Muscle of back (tissue), 13 donors: ENCODE data around the gene B4GALT4. TPM values are rescaled to one million over a fixed set of nuclear protein-coding genes. Genes with fewer than 3 reads are reported as not detected.
A peak's percentile ranks its signal among the peaks of the same experiment; 100 is the strongest.
"Not testable (repeated sequence)": the region's sequence is repeated elsewhere in the genome, so short reads cannot be mapped to it uniquely, and the experiment has no call there.

Experiments
- DNase-seq, 3 donors: peaks; one replicate each; pipeline versions ENCODE4 v3.0.0 to v3.0.0-alpha.2; 2013
- long read RNA-seq, 9 donors: transcript quantifications; one replicate each; lab custom pipeline, GENCODE V29; 2026
- polyA plus RNA-seq, 10 donors: library from polyadenylated mRNA; unstranded; fragments of 120-200 nt; gene quantifications; one replicate each; pipeline ENCODE4 v1.2.1, GENCODE V29; 2013; ENCODE audit not compliant: insufficient read length in 10 of 10

Gene B4GALT4, protein sequence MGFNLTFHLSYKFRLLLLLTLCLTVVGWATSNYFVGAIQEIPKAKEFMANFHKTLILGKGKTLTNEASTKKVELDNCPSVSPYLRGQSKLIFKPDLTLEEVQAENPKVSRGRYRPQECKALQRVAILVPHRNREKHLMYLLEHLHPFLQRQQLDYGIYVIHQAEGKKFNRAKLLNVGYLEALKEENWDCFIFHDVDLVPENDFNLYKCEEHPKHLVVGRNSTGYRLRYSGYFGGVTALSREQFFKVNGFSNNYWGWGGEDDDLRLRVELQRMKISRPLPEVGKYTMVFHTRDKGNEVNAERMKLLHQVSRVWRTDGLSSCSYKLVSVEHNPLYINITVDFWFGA
- polyA plus RNA-seq = 10 to 100 TPM; 10.1 to 17.1 (median 11.9) TPM
- long read RNA-seq, donor 1, partial matches to known transcripts = 6 of 8 reads
- long read RNA-seq, donor 1, other reads (novel, unspliced or antisense) = 0 of 8 reads
- long read RNA-seq, donor 2, partial matches to known transcripts = 5 of 9 reads
- long read RNA-seq, donor 2, other reads (novel, unspliced or antisense) = 0 of 9 reads
- long read RNA-seq, donor 3 = 0 reads
- long read RNA-seq, donor 4 = 0 reads
- long read RNA-seq, donor 5, partial matches to known transcripts = 0 of 4 reads
- long read RNA-seq, donor 5, other reads (novel, unspliced or antisense) = 0 of 4 reads
- long read RNA-seq, donor 6, partial matches to known transcripts = 12 of 13 reads
- long read RNA-seq, donor 6, other reads (novel, unspliced or antisense) = 0 of 13 reads
- long read RNA-seq, donor 7, partial matches to known transcripts = 0 of 1 reads
- long read RNA-seq, donor 7, other reads (novel, unspliced or antisense) = 0 of 1 reads
- long read RNA-seq, donor 8, partial matches to known transcripts = 0 of 2 reads
- long read RNA-seq, donor 8, other reads (novel, unspliced or antisense) = 0 of 2 reads
- long read RNA-seq, donor 9 = 0 reads

DNA sequence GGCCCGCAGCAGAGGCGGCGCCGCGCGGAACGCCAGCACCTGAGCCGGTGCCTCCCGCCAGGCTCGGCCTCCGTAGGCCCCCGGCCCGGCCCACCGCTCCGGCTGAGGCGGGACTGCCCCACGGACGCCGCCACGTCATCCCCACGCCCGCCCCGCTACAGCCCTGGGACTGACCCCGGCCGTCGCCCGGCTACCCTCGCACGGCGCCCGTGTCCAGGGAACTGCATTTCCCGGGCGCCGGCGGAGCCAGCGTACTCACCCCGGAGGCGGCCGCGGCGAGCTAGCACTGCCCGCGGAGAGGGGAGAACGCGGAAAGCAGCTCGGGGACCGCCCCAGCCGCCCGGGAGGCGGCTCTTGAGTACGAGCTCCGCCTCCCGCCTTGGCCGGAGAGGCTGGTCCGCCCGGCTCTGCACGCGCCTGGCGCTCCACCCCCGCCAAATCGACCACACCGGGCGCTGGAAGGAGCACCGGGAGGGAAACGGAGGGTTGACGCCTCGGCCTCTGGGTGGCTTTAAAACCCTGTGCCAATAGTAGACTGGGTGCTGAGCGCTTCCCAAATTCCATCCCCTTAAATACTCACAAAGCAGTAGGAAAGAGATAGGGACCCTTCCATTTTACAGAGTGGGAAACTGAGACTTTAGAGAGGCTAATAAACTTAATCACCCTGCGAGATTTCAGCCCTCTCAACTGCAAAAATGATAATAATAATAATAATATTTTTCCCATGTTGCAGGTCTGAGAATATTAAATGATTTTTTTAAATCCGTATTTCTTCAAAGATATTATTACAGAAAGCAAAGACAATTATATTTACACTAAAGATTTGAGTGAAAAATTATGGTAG is at the start of gene B4GALT4:
Gene B4GALT4, minus strand, starts transcription at position 288 of the 844 bp plus-strand sequence. CDS start 10,779 bp downstream, outside the sequence.
- peak; percentile 87 to 97 (median 93) for DNase-seq

DNA sequence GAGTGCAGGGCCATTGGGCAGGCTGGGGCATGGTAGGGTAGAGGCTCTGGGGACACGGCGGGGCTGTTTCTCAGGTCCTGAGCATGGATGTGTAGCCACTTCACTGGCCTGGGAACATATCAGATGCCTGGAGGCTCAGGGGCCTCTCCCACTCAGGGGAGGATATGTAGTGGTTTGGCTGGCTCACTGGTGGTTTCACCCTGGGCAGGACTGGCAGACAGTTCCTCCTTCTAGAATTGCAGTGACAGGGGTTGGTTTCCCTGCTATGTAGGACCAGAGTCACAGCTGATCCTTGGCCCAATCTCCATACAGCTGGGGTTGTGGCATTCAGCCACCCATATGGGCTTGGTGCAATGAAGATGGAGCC is 48.7 kb upstream of the B4GALT4 start:
- DNase-seq = no peak

DNA sequence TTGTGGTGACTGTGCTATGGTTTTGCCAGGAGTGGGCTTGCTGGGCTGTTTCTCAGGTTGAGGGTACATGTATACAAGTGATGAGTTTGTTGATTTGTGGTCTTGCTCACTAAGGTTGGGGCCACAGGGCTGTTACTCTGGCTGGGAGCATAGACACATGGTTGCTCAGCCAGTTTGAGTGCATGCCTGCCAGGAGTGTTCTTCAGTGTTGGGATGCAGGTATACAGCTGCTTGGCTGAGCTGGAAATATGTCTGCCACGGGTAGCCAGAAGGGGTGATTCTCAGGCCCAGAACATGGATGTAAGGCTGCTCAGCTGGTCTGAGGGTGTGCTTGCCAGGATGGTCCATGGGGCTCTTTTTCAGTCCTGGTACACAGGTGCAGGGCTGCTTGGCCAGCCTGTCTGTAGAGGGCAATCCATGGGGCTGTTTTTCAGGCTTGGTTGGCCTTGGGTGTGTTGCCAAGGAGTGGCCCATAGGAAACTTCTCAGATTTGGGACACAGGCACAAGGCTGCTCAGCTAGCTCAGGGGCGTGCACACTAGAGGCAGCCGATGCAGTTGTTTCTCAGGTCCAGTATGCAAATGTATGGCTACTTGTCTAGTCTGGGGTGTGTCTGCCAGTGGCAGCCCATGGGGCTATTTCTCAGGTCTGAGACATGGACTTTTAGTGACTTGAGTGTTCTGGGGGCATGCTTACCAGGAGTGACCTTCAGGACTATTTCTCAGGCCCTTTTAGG is 48.2 kb upstream of the B4GALT4 start:
- DNase-seq = no peak

DNA sequence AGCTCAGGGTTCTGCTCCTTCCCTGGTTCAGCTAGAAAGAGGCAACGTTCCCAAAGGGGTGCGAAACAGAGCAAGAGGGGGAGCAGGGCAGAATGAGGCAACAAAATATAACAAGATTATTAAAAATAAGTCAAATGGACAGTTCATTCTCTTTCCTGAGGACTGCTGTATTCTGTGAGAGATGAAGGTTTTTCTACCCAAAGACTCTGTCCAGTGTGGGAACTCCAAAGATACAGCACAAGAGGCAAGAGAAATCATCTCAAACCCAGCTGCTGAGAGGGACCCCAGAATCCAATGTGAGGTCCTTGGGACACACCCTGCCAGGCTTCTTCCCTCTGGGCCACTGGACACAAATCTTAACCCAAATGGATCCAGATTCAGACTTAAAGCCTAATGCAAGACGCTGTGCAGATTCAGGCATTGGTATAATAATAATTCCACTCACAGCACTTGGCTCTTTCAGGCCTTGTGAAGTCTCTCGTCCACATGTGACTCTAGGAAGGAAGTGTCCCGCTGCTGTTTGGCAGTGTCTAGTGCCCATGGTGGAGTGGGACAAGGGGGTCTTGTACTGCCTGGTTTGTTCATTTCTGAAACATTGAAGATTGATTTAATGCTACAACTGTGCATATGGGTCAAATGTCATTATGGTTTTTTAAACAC is 39.0 kb upstream of the B4GALT4 start:
- DNase-seq = no peak

DNA sequence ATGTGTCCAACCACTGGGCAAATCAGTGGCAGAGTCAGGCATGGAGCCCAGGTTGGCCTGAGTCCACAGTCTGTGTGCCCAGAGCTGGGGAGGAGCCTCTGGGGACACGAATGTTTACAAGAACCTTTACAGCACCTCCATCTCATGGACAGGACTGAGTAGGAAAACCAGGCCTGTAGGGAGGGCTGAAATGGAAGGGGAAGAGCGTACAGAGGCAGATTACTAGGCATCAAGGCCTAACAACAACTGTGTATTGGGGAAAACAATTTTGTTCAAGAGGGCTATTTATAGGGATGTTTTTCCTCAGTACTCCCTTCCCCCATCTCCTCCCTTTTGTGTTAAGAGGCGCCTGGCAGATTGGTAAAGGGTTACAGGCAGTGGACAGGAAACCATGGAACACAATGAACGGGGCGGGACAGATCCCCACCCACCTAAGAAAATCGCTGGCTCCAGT is 38.5 kb upstream of the B4GALT4 start:
- peak in 1 of 3 donors; percentile 35 for DNase-seq

DNA sequence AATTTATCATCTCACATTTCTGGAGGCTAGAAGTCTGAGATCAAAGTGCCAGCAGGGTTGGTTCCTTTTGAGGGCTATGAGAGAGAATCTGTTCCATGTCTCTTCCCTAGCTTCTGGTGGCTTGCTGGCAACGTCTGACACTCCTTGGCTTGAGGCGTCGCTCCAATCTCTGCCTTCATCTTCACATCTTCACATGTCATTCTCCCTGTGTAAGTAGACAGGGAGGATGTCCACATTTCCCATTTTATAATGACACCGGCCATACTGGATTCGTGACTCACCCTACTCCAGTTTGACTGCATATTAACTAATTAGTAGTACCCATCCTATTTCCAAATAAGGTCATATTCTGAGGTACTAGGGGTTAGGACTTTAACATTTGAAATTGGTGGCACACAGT is 36.0 kb upstream of the B4GALT4 start:
- no peak for DNase-seq

DNA sequence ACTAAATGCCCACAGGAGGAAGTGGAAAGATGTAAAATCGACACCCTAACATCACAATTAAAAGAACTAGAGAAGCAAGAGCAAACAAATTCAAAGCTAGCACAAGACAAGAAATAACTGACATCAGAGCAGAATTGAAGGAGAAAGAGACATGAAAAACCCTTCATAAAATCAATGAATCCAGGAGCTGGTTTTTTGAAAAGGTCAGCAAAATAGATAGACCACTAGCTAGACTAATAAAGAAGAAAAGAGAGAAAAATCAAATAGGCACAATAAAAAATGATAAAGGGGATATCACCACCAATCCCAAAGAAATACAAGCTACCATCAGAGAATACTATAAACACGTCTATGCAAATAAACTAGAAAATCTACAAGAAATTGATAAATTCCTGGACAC is 29.5 kb upstream of the B4GALT4 start:
- not testable (repeated sequence) for DNase-seq

DNA sequence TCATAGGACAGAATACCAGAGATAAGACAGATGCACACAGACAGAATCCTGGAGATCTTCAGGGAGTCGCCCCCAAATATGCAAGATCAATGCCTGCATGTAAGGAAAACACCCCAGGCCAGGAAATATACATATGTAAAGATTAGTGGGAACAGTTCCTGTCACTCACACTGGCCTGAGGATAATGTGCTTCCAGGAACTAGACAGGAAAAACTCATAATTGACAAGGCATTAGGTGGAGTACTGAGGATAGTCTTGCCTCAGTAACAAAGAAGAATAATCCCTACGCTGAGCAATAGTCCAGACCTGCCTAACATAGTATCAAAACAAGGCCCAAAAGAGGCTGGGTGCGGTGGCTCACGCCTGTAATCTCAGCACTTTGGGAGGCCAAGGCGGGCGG is 20.4 kb upstream of the B4GALT4 start:
- DNase-seq = no peak

DNA sequence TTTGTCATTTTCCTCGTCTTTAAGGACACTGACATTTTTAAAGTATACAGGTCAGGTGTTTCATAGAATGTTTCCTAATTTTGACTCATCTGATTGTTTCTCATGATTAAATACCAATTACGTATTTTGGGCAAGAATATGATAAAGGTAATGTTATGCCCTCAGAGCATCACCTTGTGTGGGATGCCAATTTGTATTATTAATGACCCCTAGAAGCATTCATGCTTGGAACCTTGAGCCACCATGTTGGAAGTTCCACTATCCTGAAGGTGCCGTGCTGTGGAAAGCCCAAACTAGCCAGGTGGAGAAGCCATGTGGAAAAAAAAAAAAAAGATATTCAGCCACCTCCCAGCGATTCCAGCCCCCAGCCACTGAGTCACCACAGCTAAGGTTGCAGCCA is 19.1 kb upstream of the B4GALT4 start:
- DNase-seq = no peak

DNA sequence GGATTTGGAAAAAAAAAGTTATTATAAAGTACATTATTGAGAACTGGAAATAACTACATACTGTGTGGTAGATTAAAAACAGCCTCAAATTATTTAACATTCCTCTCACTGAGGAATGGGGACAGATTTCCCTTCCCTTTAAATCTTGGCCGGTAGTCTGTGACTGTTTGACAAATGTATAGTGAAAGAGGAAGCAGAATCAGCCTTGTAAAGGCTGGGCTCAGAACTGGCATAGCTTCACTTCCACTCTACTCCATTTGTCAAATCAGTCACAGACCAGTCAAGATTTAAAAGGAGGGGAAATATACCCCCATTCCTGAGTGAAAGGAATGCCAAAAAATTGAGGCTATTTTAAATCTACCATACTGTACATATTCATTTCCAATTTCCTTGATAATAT is 18.2 kb upstream of the B4GALT4 start:
- peak in 1 of 3 donors; percentile 26 for DNase-seq

DNA sequence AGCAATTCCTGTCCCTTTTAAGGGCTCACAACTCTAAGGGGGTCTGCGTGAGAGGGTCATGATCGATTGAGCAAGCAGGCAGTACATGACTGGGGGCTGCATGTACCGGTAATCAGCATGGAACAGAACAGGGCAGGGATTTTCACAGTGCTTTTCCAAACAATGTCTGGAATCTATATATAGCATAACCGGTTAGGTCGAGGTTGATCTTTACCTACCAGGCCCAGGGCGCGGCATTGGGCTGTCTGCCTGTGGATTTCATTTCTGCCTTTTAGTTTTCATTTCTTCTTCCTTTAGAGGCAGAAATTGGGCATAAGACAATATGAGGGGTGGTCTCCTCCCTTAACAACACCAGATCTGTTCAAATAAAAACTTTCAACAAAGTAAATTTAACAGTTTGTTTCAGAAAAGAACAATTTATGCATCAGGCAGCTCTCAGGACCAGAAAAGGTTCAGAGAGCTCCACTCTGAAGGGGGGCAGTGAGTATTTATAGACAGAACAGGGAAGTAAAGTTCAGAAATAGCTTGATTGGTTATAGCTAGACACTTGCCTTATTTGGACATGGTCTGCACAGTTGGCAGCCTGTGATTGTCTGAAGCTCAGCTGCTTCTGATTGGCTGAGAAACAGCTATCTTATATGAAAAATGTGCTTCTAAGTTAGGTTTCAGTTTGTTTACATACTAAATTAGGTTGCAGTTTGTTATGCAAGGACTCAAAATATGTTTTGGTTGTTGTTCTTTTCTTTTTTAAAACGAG is 17.2 kb upstream of the B4GALT4 start:
- peak in 1 of 3 donors; percentile 22 for DNase-seq

DNA sequence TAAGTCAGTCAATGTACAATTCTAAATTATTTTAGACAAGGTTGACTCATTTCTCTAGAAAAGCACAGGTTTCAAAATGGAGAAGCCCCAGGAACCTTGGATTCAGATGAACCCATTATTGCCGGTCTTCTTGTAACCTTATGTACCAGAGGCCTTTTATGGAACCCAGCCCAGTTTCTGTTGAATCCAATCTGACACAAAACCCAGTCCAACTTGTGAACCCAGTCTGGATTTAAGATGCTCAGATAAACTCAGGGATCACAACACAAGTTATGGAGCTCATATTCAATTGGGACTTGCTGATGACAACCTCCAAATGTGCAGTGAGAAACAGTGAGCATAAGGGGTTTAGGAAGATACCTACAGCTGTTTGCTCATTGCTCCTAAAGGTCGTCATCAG is 16.4 kb upstream of the B4GALT4 start:
- no peak for DNase-seq

DNA sequence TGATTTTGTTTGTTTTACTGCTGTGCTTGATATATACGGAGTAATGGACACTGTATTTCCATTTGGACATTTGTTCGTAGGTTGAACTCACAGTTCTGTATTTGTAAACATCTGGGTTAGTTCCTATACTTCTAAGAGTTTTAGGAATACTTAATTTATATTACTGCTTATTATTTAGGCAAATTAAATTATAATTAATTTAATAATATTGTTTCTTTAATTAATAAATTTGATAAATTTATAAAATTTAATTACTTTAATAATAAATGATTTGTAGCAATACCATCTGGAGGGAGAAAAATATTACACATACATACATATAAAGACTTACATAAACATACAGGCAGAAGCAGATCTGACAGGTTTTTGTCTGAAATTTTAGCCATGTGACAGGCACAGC is 14.5 kb upstream of the B4GALT4 start:
- DNase-seq = no peak

DNA sequence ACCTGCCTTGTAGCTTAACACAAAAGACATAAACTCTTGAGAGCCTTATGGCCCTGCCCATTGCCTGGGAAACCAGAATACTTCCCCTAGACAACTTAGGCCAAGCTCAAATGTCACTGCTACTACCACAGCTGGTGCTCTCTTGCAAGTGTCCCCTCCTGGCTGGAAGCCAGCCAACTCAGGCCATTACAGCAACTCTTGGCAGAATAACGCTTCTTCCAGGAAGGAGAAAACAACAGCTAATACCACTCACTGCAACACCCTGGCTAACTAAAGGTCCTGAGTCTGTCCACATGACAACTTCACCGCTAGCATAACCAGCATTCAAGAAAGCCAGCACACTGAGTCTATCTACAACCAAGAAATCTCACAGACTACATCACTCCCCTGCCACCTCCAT is 5.1 kb upstream of the B4GALT4 start:
- DNase-seq = peak in 2 of 3 donors; percentile 30 to 43

DNA sequence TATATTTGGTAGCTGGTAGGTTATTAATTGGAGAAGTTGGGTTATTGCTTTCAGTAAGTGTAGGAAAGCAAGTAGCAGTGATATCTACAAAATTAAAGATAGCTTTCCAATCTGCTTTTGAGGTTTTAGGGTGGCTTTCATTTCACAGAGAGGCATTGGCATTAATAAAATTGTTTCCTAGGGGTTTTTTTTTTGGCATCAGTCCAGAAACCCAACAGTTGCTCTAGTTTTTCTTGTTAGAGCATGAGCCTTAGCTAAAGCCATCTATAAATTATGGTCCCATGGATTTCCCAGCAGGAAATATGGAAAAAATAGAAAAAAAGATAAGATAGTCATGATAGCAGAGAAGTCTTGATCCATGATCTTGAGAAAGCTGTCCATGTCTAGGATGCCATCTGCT is 3.0 kb upstream of the B4GALT4 start:
- no peak for DNase-seq

DNA sequence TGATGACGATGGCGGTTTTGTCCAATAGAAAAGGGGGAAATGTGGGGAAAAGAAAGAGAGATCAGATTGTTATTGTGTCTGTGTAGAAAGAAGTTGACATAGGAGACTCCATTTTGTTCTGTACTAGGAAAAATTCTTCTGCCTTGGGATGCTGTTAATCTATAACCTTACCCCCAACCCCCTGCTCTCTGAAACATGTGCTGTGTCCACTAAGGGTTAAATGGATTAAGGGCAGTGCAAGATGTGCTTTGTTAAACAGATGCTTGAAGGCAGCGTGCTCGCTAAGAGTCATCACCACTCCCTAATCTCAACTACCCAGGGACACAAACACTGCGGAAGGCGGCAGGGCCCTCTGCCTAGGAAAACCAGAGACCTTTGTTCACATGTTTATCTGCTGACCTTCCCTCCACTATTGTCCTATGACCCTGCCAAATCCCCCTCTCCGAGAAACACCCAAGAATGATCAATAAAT is 2.4 kb upstream of the B4GALT4 start:
- DNase-seq = not testable (repeated sequence)

DNA sequence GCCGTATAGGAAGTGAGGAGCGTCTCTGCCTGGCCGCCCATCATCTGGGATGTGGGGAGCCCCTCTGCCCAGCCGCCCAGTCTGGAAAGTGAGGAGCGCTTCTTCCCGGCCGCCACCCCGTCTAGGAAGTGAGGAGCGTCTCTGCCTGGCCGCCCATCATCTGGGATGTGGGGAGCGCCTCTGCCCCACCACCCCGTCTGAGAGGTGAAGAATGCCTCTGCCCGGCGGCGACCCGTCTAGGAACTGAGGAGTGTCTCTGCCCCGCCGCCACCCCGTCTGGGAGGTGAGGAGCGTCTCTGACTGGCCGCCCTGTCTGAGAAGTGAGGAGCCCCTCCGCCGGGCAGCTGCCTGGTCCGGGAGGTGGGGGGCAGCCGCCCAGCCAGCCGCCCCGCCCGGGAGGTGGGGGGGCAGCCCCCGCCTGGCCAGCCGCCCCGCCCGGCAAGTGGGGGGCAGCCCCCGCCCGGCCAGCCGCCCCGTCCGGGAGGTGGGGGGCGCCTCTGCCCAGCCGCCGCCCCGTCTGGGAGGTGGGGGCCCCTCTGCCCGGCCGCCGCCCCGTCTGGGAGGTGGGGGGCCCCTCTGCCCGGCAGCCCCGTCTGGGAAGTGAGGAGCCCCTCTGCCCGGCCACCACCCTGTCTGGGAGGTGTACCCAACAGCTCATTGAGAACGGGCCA is 1.8 kb upstream of the B4GALT4 start:
- not testable (repeated sequence) for DNase-seq

DNA sequence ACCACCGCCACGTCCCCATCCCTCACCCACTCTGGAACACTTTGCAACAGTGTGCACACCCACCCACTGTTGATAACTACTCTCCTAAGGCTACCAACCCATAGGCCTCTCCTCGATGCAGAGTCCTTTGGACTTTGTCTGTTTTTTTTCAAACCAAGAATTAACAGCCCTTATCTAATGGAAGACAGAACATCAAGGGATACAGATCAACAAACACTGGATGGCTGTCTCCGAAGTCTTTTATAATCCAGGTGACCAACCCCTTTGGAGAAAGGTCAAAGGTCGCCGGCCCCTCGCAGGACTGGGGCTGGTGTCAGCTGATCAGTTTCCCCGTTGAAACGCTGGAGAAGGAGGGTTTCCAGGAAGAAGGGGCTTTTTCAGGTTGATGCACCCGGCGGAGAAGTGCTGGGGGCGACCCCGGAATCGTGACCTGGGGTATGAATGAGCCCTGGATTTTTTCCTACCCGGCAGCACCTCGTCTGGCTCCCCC is 532 bp downstream of the B4GALT4 start:
- peak in 1 of 3 donors; percentile 42 for DNase-seq
